Activated naive CD4-positive, alpha-beta T cell (primary cell): ENCODE measurements around the gene ZNF76.
A peak's percentile ranks its signal among the peaks of the same experiment; 100 is the strongest.

Experiments used
- DNase-seq, 4 experiments: peaks; one replicate each; lab custom pipeline; 2025; lab: John Stamatoyannopoulos, UW

ZNF76 gene

DNA sequence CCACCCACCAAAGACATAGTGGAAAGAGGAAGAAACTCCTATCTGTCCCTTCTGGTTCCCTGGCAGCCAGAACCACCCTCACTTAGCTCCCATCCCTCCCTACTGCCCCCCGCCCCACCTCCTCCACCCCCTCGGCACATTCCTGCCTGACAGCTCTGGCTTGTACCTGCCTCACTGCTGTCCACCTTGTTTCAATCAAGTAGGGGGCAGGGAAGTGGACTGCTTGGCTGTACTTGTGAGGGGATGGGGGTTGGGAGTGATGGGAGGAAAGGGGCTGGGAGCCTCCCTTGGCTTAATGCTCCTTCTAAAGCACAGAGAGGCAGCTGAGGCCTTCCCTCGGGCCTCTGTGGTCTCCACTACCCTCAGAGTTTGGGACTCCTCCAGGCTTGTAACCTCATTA lies 22.1 kb upstream of the ZNF76 start:
- DNase-seq = no peak

DNA sequence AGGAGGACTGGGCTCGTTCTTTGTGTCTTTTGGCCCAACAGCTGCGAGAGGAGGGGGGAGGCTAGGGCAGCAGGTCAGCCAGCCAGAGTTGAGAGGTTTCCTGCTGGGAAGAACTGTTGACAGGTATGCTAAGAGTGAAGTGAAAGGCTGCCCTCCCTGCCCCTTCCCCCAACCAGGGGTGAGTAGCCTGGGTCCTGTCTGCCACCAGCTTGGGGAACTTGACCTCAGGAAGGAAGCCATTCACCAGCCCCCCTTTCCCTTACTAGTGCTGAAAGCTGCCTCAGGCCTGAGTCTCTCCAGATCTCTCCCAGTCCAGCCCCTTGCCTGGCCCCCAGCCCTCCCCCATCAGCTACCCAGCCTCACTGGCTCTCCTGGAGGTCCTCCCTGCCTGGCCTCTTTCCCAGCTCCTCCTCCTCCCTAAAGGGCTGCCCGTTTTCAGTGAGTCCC lies 20.7 kb upstream of the ZNF76 start:
- DNase-seq = no peak

GRCh38 chr6:35239581-35239980 lies 20.0 kb upstream of the ZNF76 start:
- DNase-seq = no peak

DNA sequence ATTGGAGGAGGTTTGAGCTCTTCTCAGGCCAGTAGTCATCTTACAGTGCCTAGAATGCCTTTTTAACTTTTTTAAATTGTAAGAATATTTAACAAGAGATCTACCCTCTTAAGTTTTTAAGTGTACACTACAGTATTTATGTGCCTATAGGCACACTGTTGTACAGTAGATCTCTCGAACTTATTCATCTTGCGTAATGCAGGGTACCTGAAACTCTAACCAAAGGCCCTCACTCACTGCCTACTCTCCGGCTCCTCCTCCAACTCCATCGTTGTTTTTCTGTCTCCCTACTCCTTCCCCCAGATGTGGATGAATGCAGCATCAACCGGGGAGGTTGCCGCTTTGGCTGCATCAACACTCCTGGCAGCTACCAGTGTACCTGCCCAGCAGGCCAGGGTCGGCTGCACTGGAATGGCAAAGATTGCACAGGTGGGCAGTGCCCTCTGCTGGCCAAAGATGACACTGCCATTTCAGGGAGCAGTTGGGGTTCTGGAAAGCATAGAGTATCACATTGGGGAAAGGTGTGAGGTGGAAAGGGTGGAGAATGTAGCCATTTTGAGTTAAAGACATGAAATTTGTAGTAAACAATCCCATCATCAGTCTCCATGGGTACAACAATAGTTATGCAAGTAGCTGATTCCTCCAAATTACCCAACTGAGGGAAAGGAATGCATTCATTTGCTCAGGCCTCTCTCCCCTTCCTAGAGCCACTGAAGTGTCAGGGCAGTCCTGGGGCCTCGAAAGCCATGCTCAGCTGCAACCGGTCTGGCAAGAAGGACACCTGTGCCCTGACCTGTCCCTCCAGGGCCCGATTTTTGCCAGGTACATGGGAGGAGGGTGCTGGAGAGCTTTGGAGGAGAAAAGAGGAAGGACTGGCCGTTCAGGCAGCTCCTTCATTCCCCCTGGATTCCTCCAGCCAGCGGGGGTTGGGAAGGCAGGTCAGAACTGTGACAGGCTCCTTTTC lies 18.4 kb upstream of the ZNF76 start:
- peak; percentile 47 to 67 (median 62) for DNase-seq

DNA sequence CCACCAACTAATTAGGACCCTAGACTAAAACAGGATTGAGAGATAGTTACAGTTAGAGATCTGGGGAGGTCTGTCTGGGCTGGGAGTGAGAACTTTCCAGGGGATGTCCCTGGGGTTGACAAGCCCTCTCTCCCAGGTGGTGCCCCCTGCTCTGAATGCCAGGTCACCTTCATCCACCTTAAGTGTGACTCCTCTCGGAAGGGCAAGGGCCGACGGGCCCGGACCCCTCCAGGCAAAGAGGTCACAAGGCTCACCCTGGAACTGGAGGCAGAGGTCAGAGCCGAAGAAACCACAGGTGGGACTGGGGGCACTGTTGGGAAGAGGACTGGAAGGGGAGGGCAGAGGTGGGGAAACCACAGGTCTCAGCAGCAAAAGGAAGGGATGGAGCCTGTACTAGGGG lies 17.0 kb upstream of the ZNF76 start:
- no peak for DNase-seq

GRCh38 chr6:35242906-35243305 lies 16.6 kb upstream of the ZNF76 start:
- no peak for DNase-seq

DNA sequence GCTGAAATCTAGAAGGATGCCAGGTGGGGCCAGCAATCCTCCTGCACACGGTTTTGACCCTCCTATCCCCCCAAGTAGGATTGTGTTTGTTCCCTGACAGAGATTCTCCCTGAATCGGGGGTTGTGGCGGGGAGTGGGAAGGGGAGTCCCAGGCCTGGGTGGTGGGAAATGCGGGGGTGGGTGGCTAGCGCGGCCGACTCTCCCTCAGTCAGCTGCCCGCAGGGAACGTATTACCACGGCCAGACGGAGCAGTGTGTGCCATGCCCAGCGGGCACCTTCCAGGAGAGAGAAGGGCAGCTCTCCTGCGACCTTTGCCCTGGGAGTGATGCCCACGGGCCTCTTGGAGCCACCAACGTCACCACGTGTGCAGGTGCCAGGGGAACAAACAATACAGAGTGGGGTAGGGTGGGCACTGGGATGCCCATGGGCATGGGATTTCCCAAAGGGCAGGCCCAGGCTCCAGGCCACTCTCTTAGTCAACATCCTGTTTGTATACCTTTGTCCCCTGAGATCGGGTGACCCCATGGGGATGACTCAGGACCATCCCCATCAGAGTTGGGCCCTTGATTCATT lies 16.1 kb upstream of the ZNF76 start:
- DNase-seq = no peak

DNA sequence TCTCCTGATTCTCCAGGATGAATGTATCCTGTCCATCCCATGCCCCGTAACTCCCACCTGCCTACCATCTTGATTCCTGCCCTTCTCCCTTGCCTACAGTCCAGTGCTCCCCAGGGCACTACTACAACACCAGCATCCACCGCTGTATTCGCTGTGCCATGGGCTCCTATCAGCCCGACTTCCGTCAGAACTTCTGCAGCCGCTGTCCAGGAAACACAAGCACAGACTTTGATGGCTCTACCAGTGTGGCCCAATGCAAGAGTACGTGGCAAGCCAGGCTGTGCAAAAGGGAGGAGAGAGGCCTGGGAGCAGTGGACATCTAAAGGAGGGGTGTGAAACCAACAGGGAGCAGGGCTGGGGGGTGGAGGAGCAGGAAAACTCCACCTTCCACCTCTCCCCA lies 15.0 kb upstream of the ZNF76 start:
- DNase-seq = no peak

- no peak for DNase-seq
Measured at GRCh38 chr6:35247642-35248231, 11.8 kb upstream of the ZNF76 start.

DNA sequence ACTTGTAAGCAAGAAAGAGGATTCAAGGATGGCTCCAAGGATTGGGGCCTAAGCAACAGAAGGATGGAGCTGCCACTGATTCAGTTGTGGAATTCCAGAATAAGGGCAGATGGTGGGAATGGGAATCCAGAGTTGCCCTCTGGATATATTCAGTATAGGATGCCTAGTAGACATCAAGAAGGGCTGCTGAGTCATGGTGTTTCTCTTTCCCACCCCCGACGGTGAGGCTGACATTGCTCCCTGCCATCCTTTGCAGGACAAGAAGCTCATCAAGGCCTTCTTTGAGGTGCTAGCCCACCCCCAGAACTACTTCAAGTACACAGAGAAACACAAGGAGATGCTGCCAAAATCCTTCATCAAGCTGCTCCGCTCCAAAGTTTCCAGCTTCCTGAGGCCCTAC lies 11.2 kb upstream of the ZNF76 start:
- no peak for DNase-seq

- no peak for DNase-seq
Measured at GRCh38 chr6:35248965-35249364, 10.6 kb upstream of the ZNF76 start.

- no peak for DNase-seq
Measured at GRCh38 chr6:35251949-35252348, 7.6 kb upstream of the ZNF76 start.

DNA sequence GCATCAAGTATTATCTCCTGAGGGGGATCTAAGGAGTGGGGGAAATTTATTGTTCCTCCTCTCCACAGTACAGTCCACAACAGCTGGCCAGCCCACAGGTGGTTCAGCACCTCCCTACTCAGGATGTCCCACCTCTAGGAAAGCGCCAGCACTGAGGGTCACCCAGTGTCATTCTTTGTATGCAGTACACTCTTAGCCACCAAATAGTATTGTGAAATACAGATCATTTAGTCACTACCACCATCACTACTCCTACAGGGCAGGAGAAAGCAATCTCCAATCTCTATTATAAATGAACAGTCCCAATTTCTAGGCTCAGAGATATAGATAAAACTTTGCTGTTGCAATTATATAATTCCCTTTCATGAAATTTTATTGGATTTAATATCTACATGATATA lies 6.3 kb upstream of the ZNF76 start:
- no peak for DNase-seq

DNA sequence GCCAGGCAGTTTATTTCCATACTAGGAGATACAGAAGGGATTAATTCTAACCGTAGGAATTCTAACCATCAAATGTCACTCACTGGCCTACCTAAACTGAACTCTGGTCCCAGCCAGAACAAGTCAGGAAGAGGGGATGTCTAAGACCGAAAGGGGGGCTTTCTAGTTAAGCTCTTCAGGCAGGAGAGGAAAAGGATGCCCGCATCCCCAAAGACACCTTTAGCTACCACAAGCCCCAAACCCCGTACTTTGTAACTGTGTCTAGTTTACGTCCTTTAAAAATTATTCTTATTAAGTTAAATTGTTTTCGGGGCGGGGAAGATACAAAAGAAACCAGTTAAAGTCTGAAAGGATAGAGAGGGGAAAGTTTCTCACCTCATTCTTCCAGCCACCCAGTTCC lies 1.2 kb upstream of the ZNF76 start:
- DNase-seq = no peak

DNA sequence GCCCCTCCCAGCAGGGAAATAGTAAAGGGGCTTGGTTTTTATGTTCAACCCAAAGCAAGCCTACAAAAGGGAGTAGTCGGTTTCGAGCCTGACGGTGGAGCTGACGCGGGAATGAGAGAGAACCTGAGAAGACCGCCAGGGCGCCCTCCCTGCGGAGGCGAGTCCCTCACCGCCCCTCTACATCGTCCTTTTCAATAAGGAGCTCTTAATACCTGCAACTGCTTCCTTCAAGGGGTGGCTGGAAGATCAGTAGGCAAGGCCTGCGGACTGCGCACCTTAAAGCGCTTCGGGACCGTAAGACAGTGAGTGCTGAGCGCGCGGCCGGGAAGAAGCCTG lies 709 bp upstream of the ZNF76 start:
- no peak for DNase-seq

DNA sequence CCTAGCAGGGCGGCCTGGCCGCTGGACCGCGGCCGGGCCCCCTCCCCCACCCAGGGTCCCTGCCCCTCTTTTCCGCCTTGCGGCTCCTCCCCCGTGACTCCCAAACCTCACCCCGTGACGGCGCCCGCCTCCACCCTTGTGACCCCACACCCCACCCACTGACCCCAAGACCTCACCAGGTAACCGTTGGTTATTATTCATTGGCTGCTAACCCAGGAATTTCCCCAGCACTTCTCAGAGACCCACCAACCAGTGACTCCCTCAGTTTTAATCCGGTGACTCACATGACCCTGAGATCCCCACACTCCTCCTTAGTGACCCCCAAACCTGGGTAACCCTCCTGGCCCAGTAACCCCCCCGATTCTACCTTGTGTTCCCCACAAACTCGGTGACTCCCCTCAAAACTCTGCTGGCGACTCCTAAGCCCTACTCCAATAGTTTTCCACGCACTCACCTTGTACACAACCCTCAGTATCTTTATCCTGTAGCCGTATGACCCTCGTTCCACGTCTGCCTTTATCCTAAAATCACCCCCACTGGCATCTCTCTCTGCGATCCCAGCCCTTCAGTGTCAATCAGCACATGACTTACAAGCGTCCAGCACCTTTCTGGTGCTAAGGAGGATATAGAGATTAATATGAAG lies 534 bp downstream of the ZNF76 start:
- peak in 3 of 4 experiments; percentile 20 to 54 (median 39) for DNase-seq

GRCh38 chr6:35260591-35261570 lies 1.3 kb downstream of the ZNF76 start:
- no peak for DNase-seq

DNA sequence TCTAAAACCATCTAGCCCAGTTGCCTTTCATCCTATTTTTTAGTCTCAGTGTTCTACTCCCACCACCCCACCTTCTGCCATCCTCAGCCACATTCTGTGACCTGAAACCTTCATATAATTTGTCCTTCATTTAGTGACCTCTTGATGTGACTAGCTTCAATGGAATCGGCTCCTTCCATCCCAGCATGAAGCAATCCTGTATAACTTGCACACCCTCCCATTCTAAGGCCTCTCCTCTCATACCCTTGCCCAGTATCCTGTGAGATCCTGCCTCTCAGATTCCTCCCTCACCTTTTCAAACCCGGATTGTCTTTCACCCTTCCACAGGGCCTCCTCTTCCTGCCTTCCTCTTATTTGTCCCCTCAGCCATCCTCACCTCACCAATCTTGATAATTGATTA lies 3.1 kb downstream of the ZNF76 start:
- no peak for DNase-seq

GRCh38 chr6:35264550-35265274 lies 5.2 kb downstream of the ZNF76 start:
- no peak for DNase-seq

DNA sequence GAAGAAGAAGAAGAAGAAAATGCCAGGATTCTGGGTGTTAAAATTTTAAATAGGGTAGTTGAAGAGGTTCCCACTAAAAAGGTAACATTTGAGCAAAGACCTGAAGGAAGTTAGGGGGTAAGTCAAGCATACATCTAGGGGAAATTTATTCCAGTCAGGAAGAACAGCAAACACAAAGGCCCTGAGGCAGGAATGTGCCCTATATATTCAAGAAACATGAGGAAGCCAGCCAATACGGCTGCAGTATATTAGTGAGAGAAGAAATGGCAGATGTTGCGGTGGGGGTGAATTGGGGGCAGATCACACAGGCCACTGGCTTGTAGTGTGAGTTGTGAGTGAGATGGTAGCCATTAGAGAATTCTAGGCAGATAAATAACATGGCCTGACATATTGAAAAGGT lies 6.0 kb downstream of the ZNF76 start:
- no peak for DNase-seq

- DNase-seq = no peak
Measured at GRCh38 chr6:35267446-35267845, 7.9 kb downstream of the ZNF76 start.
